ENCODE results near the gene IGLON5. TPM values are rescaled to one million over a fixed set of nuclear protein-coding genes. Genes with fewer than 3 reads are reported as not detected.
A peak's percentile ranks its signal among the peaks of the same experiment; 100 is the strongest.

Gene IGLON5
- total RNA-seq, 1 donor from 2014 or later = 44.8 TPM

GRCh38 chr19:51333836-51334460 lies 22.5 kb downstream of the IGLON5 start:
- peaks cover 19% of the 10 kb centered on the region for H3K36me3 Mint-ChIP-seq (ENCODE audit: insufficient read depth)
- no peak overlapping the region for H3K4me3 Mint-ChIP-seq (ENCODE audit: low read depth)
- no peaks in the 10 kb centered on the region for H3K27me3 Mint-ChIP-seq
- TF ChIP-seq CTCF (IDR thresholded peaks at IDR 0.05; ENCODE audit: unreplicated experiment) = no peak
- H3K4me1 Mint-ChIP-seq (ENCODE audit: low read depth) = peaks cover 9% of the 10 kb centered on the region
- DNase-seq (ENCODE audit: low spot score, unreplicated experiment) = no peak
- peaks cover 4% of the 10 kb centered on the region for H3K9me3 Mint-ChIP-seq (ENCODE audit: low read depth)
- H3K27ac Mint-ChIP-seq = no peak overlapping the region

GRCh38 chr19:51337141-51337860 lies 25.9 kb downstream of the IGLON5 start:
- no peak for TF ChIP-seq CTCF (IDR thresholded peaks at IDR 0.05; ENCODE audit: unreplicated experiment)
- H3K9me3 Mint-ChIP-seq (ENCODE audit: low read depth) = no peaks in the 10 kb centered on the region
- H3K4me3 Mint-ChIP-seq (ENCODE audit: low read depth) = no peak overlapping the region
- no peak overlapping the region for H3K27ac Mint-ChIP-seq
- no peaks in the 10 kb centered on the region for H3K36me3 Mint-ChIP-seq (ENCODE audit: insufficient read depth)
- peaks cover 4% of the 10 kb centered on the region for H3K4me1 Mint-ChIP-seq (ENCODE audit: low read depth)
- DNase-seq (ENCODE audit: low spot score, unreplicated experiment) = no peak
- peaks cover 16% of the 10 kb centered on the region for H3K27me3 Mint-ChIP-seq

- no peak for DNase-seq (ENCODE audit: low spot score, unreplicated experiment)
Measured at GRCh38 chr19:51337861-51338562, 26.6 kb downstream of the IGLON5 start.

GRCh38 chr19:51338563-51339312 lies 27.3 kb downstream of the IGLON5 start:
- peaks cover 25% of the 10 kb centered on the region for H3K27me3 Mint-ChIP-seq
- H3K4me3 Mint-ChIP-seq (ENCODE audit: low read depth) = peak overlapping the region; percentile 80
- no peaks in the 10 kb centered on the region for H3K36me3 Mint-ChIP-seq (ENCODE audit: insufficient read depth)
- H3K27ac Mint-ChIP-seq = peak overlapping the region; percentile 93
- H3K9me3 Mint-ChIP-seq (ENCODE audit: low read depth) = no peaks in the 10 kb centered on the region
- DNase-seq (ENCODE audit: low spot score, unreplicated experiment) = peak; percentile 88
- peaks cover 5% of the 10 kb centered on the region for H3K4me1 Mint-ChIP-seq (ENCODE audit: low read depth)
- peak; percentile 92 for TF ChIP-seq CTCF (IDR thresholded peaks at IDR 0.05; ENCODE audit: unreplicated experiment)

More at GRCh38 chr19:51337861-51338562, 26.6 kb downstream of the IGLON5 start:
- no peaks in the 10 kb centered on the region for H3K36me3 Mint-ChIP-seq (ENCODE audit: insufficient read depth)
- H3K27ac Mint-ChIP-seq = no peak overlapping the region
- no peaks in the 10 kb centered on the region for H3K9me3 Mint-ChIP-seq (ENCODE audit: low read depth)
- TF ChIP-seq CTCF (IDR thresholded peaks at IDR 0.05; ENCODE audit: unreplicated experiment) = no peak
- peak overlapping the region; percentile 80 for H3K4me3 Mint-ChIP-seq (ENCODE audit: low read depth)
- H3K27me3 Mint-ChIP-seq = peaks cover 23% of the 10 kb centered on the region
- H3K4me1 Mint-ChIP-seq (ENCODE audit: low read depth) = peaks cover 5% of the 10 kb centered on the region

GRCh38 chr19:51339313-51339686 lies 27.9 kb downstream of the IGLON5 start:
- H3K4me3 Mint-ChIP-seq (ENCODE audit: low read depth) = peak overlapping the region; percentile 80
- no peaks in the 10 kb centered on the region for H3K36me3 Mint-ChIP-seq (ENCODE audit: insufficient read depth)
- no peak for DNase-seq (ENCODE audit: low spot score, unreplicated experiment)
- no peak for TF ChIP-seq CTCF (IDR thresholded peaks at IDR 0.05; ENCODE audit: unreplicated experiment)
- no peaks in the 10 kb centered on the region for H3K9me3 Mint-ChIP-seq (ENCODE audit: low read depth)
- H3K27me3 Mint-ChIP-seq = peaks cover 25% of the 10 kb centered on the region
- H3K27ac Mint-ChIP-seq = peak overlapping the region; percentile 93
- H3K4me1 Mint-ChIP-seq (ENCODE audit: low read depth) = peaks cover 5% of the 10 kb centered on the region
